ENCODE measurements around the gene TMEM259.

- TF ChIP-seq CTCF (IDR thresholded peaks at IDR 0.05 in 2 of 3, conservative IDR thresholded peaks at IDR 0.05 in 1 of 3; ENCODE audit: borderline replicate concordance in 1 of 3, insufficient read depth in 1 of 3, low read depth in 2 of 3, low read length in 2 of 3) (no peak), MAX (IDR thresholded peaks at IDR 0.05) (no peak), RAD21 (IDR thresholded peaks at IDR 0.05; ENCODE audit: low read depth) (no peak), EZH2phosphoT487 (IDR thresholded peaks at IDR 0.05; ENCODE audit: borderline replicate concordance) (no peak), POLR2A (IDR thresholded peaks at IDR 0.05; ENCODE audit: borderline replicate concordance, extremely low read depth, insufficient read depth, insufficient read length) (no peak), ZNF274 (IDR thresholded peaks at IDR 0.05; ENCODE audit: low read depth, low read length) (no peak), SIN3A (IDR thresholded peaks at IDR 0.05; ENCODE audit: low read depth) (no peak)
- TF ChIP-seq, protein P1, sequence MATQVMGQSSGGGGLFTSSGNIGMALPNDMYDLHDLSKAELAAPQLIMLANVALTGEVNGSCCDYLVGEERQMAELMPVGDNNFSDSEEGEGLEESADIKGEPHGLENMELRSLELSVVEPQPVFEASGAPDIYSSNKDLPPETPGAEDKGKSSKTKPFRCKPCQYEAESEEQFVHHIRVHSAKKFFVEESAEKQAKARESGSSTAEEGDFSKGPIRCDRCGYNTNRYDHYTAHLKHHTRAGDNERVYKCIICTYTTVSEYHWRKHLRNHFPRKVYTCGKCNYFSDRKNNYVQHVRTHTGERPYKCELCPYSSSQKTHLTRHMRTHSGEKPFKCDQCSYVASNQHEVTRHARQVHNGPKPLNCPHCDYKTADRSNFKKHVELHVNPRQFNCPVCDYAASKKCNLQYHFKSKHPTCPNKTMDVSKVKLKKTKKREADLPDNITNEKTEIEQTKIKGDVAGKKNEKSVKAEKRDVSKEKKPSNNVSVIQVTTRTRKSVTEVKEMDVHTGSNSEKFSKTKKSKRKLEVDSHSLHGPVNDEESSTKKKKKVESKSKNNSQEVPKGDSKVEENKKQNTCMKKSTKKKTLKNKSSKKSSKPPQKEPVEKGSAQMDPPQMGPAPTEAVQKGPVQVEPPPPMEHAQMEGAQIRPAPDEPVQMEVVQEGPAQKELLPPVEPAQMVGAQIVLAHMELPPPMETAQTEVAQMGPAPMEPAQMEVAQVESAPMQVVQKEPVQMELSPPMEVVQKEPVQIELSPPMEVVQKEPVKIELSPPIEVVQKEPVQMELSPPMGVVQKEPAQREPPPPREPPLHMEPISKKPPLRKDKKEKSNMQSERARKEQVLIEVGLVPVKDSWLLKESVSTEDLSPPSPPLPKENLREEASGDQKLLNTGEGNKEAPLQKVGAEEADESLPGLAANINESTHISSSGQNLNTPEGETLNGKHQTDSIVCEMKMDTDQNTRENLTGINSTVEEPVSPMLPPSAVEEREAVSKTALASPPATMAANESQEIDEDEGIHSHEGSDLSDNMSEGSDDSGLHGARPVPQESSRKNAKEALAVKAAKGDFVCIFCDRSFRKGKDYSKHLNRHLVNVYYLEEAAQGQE (IDR thresholded peaks at IDR 0.05; ENCODE audit: low read depth): no peak
These were observed 40.6 kb downstream of the TMEM259 start for GRCh38 chr19:980133-980998.

All from HCT116 (cell line).